ENCODE data around the gene PALMD. TPM values are rescaled to one million over a fixed set of nuclear protein-coding genes. Genes with fewer than 3 reads are reported as not detected.

The PALMD gene
- total and polyA plus RNA-seq, 2 of the 8 experiments (the other 6 are each of a cell fraction or from before 2014, with no cell fraction given) = not detected

DNA sequence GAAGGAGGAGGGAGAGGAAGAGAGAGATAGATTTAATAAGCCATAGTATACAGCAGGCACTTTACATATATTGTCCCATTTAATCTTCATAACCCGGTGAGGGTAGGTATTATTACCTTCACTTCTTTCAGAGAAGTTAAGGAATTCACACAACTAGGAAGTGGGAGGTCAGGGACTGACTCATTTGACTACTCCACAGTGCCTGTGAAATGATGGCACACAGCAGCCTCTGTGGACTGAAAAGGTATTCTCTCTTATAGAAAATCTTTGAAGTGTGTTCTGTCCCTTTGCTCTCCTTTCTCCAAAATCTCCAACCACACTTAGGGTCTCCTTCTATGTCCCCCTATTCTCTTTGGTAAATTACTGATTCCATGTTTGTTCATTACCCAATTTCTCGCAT lies 23.9 kb downstream of the PALMD start:
- no peaks in the 10 kb centered on the region for H4K20me1 ChIP-seq (replicated peaks in 1 of 2; ENCODE audit: control insufficient read depth in 1 of 2, insufficient read depth in 2 of 2, low read length in 2 of 2)
- no peaks in the 10 kb centered on the region for H3K79me2 ChIP-seq (ENCODE audit: control insufficient read depth in 1 of 2, insufficient read depth in 2 of 2, low read length in 2 of 2)
- no peak overlapping the region for H4K91ac ChIP-seq (replicated peaks; ENCODE audit: insufficient read length, low read length)
- H3K79me1 ChIP-seq (ENCODE audit: low read depth, low read length) = no peaks in the 10 kb centered on the region
- no peak overlapping the region for H3K4me3 ChIP-seq (ENCODE audit: extremely low read depth in 1 of 4, insufficient read depth in 2 of 4, low read depth in 3 of 4, low read length in 4 of 4)
- H2BK20ac ChIP-seq (ENCODE audit: low read length) = no peak overlapping the region
- TF ChIP-seq GABPA (IDR thresholded peaks at IDR 0.05; ENCODE audit: borderline replicate concordance, insufficient read depth, low read length) (no peak), CREB1 (IDR thresholded peaks at IDR 0.05) (no peak), MAFK (IDR thresholded peaks at IDR 0.05; ENCODE audit: low read depth, low read length) (no peak), RAD21 (IDR thresholded peaks at IDR 0.05 in 1 of 2, conservative IDR thresholded peaks at IDR 0.05 in 1 of 2; ENCODE audit: low read depth in 2 of 2, low read length in 2 of 2) (no peak), CEBPB (IDR thresholded peaks at IDR 0.05; ENCODE audit: low read depth, low read length) (no peak), SUZ12 (IDR thresholded peaks at IDR 0.05; ENCODE audit: low read length) (no peak), YY1 (IDR thresholded peaks at IDR 0.05; ENCODE audit: low read depth, low read length) (no peak), ATF2 (IDR thresholded peaks at IDR 0.05; ENCODE audit: low read length) (no peak), SP1 (IDR thresholded peaks at IDR 0.05; ENCODE audit: low read depth, low read length) (no peak), CBX5 (IDR thresholded peaks at IDR 0.05; ENCODE audit: low read depth, low read length) (no peak)
- H3K18ac ChIP-seq (ENCODE audit: extremely low read depth, low read length) = no peak overlapping the region
- ChIA-PET CTCF (ENCODE audit: partially characterized antibody) (interaction anchor here (2.6 kb wide), 1 partner anchor 15 kb away, joined by 9 read pairs; no protein-coding TSS in a partner anchor), POLR2A (ENCODE audit: partially characterized antibody) (no interaction called here)
- H3K14ac ChIP-seq (ENCODE audit: insufficient read length) = no peak overlapping the region
- DNase-seq (ENCODE audit: low read depth in 1 of 2, low spot score in 2 of 2) = no peak
- no peak for FAIRE-seq
- no peak overlapping the region for H4K8ac ChIP-seq (ENCODE audit: extremely low read depth, insufficient read depth, low read length)
- no peak overlapping the region for H2BK12ac ChIP-seq (ENCODE audit: low read depth, low read length)
- no peak overlapping the region for H2BK5ac ChIP-seq (ENCODE audit: low read depth, low read length)
- no peak overlapping the region for H3K56ac ChIP-seq (replicated peaks; ENCODE audit: insufficient read length, low read depth, low read length)
- no peaks in the 10 kb centered on the region for H3K23me2 ChIP-seq (ENCODE audit: low read depth, low read length)
- no peaks in the 10 kb centered on the region for H3K4me1 ChIP-seq (replicated peaks in 1 of 4; ENCODE audit: control insufficient read depth in 3 of 4, insufficient read depth in 4 of 4, low read length in 3 of 4)
- H3K9me3 ChIP-seq (ENCODE audit: insufficient read depth in 2 of 2, low read depth in 1 of 2, low read length in 1 of 2) = no peaks in the 10 kb centered on the region
- H2AFZ ChIP-seq (ENCODE audit: low read length) = no peak overlapping the region
- no peaks in the 10 kb centered on the region for H3K36me3 ChIP-seq (ENCODE audit: control insufficient read depth in 2 of 4, insufficient read depth in 4 of 4, low read length in 3 of 4)
- H3K9ac ChIP-seq (replicated peaks in 1 of 4; ENCODE audit: extremely low read depth in 1 of 4, low read depth in 3 of 4, low read length in 3 of 4) = no peak overlapping the region
- H3K4me2 ChIP-seq (ENCODE audit: insufficient read depth in 1 of 2, low read depth in 2 of 2, low read length in 2 of 2) = no peak overlapping the region
- no peak overlapping the region for H3K23ac ChIP-seq (ENCODE audit: insufficient read length)
- WGBS, 2 experiments (ENCODE audit: extremely low coverage in 1 of 2, insufficient coverage in 1 of 2, insufficient read length in 1 of 2, insufficient replicate concordance in 2 of 2, low coverage in 1 of 2, low lambda C conversion rate in 2 of 2, missing lambda C conversion rate in 1 of 2) = 90% methylated on average over 2 of the region's 2 CpGs; no CpG with 5 or more reads in 1 of the 2 experiments
- H3K4ac ChIP-seq (replicated peaks; ENCODE audit: insufficient read length, low read depth, low read length) = no peak overlapping the region
- H3K27ac ChIP-seq (ENCODE audit: low read depth, low read length) = no peak overlapping the region
- H3K27me3 ChIP-seq (replicated peaks in 1 of 4; ENCODE audit: control insufficient read depth in 3 of 4, extremely low read depth in 1 of 4, insufficient read depth in 3 of 4, low read length in 3 of 4) = peaks cover 0 to 1% (median 0%) of the 10 kb centered on the region in 4 experiments; a peak in 1 of 7 replicates
- H2BK15ac ChIP-seq (ENCODE audit: low read length) = no peak overlapping the region
- no peak overlapping the region for H4K5ac ChIP-seq (ENCODE audit: insufficient read length, low read depth, low read length)
- no peak overlapping the region for H2AK5ac ChIP-seq (ENCODE audit: low read depth, low read length)
- H2BK120ac ChIP-seq (replicated peaks; ENCODE audit: low read depth, low read length) = no peak overlapping the region
